Hepatocyte (in vitro differentiated cells): Measurements from ENCODE around the gene LYRM4. TPM values are rescaled to one million over a fixed set of nuclear protein-coding genes. Genes with fewer than 3 reads are reported as not detected.

Source experiments
- DNase-seq: peaks from one replicate; pipeline ENCODE4 v3.0.0-alpha.2; 2016; ENCODE audit warnings: low spot score
- H2AFZ ChIP-seq: fragments of 200-600 bp; sonication (generic); 2 replicates; pipeline ENCODE4 v1.6.0; 2016; ENCODE audit warnings: antibody characterized with exemption, mild to moderate bottlenecking
- H3K27ac ChIP-seq: fragments of 200-600 bp; sonication (generic); 2 replicates; pipeline ENCODE4 v1.5.1; 2016; ENCODE audit warnings: mild to moderate bottlenecking
- H3K27me3 ChIP-seq: fragments of 200-600 bp; sonication (generic); 2 replicates; pipeline ENCODE4 v1.6.1; 2016
- H3K36me3 ChIP-seq: fragments of 200-600 bp; sonication (generic); replicated peaks from 2 replicates; pipeline ENCODE4 v1.5.1; 2016; ENCODE audit warnings: low read depth; ENCODE audit not compliant: insufficient read depth
- H3K4me1 ChIP-seq: fragments of 200-600 bp; sonication (generic); 2 replicates; pipeline ENCODE4 v1.5.1; 2016; ENCODE audit warnings: mild to moderate bottlenecking, moderate library complexity; ENCODE audit not compliant: insufficient read depth
- H3K4me2 ChIP-seq: fragments of 200-600 bp; sonication (generic); 2 replicates; pipeline ENCODE4 v1.6.0; 2016
- H3K4me3 ChIP-seq: fragments of 200-600 bp; sonication (generic); 2 replicates; pipeline ENCODE4 v1.5.1; 2016; ENCODE audit warnings: mild to moderate bottlenecking
- H3K79me2 ChIP-seq: fragments of 200-600 bp; sonication (generic); 2 replicates; pipeline ENCODE4 v1.6.0; 2017; ENCODE audit warnings: mild to moderate bottlenecking
- H3K9me2 ChIP-seq: fragments of 200-600 bp; sonication (generic); replicated peaks from 2 replicates; pipeline ENCODE4 v1.6.0; 2017; ENCODE audit warnings: mild to moderate bottlenecking; ENCODE audit not compliant: insufficient read depth
- H3K9me3 ChIP-seq: fragments of 200-600 bp; sonication (generic); 2 replicates; pipeline ENCODE4 v1.5.1; 2016; ENCODE audit warnings: low read depth, mild to moderate bottlenecking
- H4K20me1 ChIP-seq: fragments of 200-600 bp; sonication (generic); 2 replicates; pipeline ENCODE4 v1.6.0; 2016; ENCODE audit warnings: mild to moderate bottlenecking; ENCODE audit not compliant: insufficient read depth, poor library complexity, severe bottlenecking
- CTCF ChIP-seq: fragments of 200-600 bp; sonication (generic); IDR thresholded peaks from 2 replicates; pipeline ENCODE4 v1.5.1; 2016; ENCODE audit warnings: antibody characterized with exemption, mild to moderate bottlenecking; ENCODE audit not compliant: poor library complexity
- EZH2 ChIP-seq: fragments of 200-600 bp; sonication (generic); IDR thresholded peaks from 2 replicates; pipeline ENCODE4 v1.6.1; 2016; ENCODE audit warnings: antibody characterized with exemption, mild to moderate bottlenecking, borderline replicate concordance
- EZH2phosphoT487 ChIP-seq: fragments of 200-600 bp; sonication (generic); IDR thresholded peaks from one replicate; pipeline ENCODE4 v1.6.1; 2018; ENCODE audit warnings: antibody characterized with exemption, mild to moderate bottlenecking, low read depth, moderate library complexity; ENCODE audit not compliant: unreplicated experiment, severe bottlenecking
- WGBS: methylation state at CpG from one replicate; pipeline ENCODE4 v1.1.6; 2016; ENCODE audit warnings: low lambda C conversion rate; ENCODE audit errors: missing lambda C conversion rate; 5-methylcytosine and 5-hydroxymethylcytosine counted together
- polyA plus RNA-seq: library from polyadenylated mRNA; unstranded; fragments of >200 nt; fragmentation: Nextera tagmentation; extraction: Ambion mirVana; gene quantifications from 2 replicates; pipeline ENCODE4 v1.2.1, GENCODE V29; 2016
- total RNA-seq: library from RNA; depleted of rRNA; stranded (reverse); fragments of >200 nt; gene quantifications from 2 replicates; pipeline ENCODE4 v1.2.3, GENCODE V29; 2014

Gene LYRM4
- total and polyA plus RNA-seq, 2 experiments from 2014 or later = 20.5 to 22.9 TPM

GRCh38 chr6:5305968-5306626 lies 45.3 kb upstream of the LYRM4 start:
- Histone ChIP-seq H3K27me3 (no peaks in the 10 kb centered on the region), H3K9me2 (no peaks in the 10 kb centered on the region), H3K4me3 (no peak overlapping the region), H3K4me1 (peaks cover 12% of the 10 kb centered on the region), H3K4me2 (peak overlapping the region; percentile 26), H3K79me2 (peaks cover 21% of the 10 kb centered on the region), H3K9me3 (no peaks in the 10 kb centered on the region), H2AFZ (no peak overlapping the region), H3K36me3 (no peaks in the 10 kb centered on the region), H3K27ac (peak overlapping the region; percentile 11), H4K20me1 (no peaks in the 10 kb centered on the region)
- WGBS = 32% methylated on average over 5 of the region's 5 CpGs
- DNase-seq = peak; percentile 12
- no peak for TF ChIP-seq EZH2
- TF ChIP-seq CTCF = no peak

DNA sequence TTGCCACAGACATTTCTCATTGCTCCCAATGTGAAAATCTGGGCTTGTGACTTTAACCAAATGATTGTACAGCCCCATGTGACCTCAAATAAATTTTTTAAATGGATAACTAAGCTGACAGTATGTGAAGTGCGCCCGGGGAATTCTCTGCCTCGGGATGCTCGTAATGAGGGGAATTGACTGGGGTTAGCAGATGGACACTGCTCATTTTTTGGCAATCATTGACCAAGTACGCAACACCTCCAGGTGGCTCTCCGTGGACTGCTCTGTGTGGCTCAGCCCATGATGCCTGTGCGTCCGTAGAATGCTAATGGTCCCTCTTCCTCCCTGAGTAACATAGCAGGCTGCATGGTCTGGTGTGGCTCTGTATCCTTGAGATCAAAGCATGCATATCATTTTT lies 42.9 kb upstream of the LYRM4 start:
- no peaks in the 10 kb centered on the region for H3K27me3 ChIP-seq
- no peaks in the 10 kb centered on the region for H3K9me3 ChIP-seq
- 78% methylated on average over 8 of the region's 8 CpGs for WGBS
- no peaks in the 10 kb centered on the region for H3K9me2 ChIP-seq
- H3K4me3 ChIP-seq = no peak overlapping the region
- H3K36me3 ChIP-seq = no peaks in the 10 kb centered on the region
- peaks cover 12% of the 10 kb centered on the region for H3K4me1 ChIP-seq
- H3K4me2 ChIP-seq = peak overlapping the region; percentile 59
- H3K27ac ChIP-seq = no peak overlapping the region
- peaks cover 32% of the 10 kb centered on the region for H3K79me2 ChIP-seq
- no peak overlapping the region for H2AFZ ChIP-seq
- TF ChIP-seq EZH2phosphoT487 = no peak
- no peak for TF ChIP-seq EZH2
- no peak for TF ChIP-seq CTCF
- no peak for DNase-seq
- no peaks in the 10 kb centered on the region for H4K20me1 ChIP-seq

DNA sequence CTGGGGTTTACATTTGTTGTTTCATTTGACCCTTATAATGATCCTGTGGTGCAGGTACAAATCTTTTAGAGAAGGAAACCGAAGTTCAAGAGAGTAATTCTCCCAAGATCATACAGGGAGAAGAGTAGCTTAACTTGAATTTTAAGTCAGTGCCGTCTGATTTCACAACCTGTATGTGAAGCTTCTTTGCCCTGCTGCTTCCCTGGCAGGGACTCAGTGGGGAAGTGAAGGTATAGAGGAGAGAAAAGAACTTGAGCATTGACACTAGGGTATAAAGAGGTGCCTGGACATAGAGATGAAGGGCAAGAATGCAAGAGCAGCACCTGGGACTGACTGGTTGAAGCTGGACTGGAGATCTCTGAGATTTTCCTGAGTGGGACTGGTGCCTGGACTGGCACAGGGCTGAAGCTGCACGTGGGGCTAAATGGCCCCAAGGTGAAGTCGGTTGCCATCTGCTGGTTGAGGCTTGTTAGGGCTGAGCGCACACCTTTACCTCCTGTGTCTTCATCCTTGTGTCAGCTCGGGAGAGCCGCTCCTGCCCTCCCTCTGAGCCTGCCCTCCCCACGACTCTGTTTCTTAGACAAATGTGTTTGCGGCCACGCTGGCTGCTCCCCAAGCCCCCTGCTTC lies 42.4 kb upstream of the LYRM4 start:
- Histone ChIP-seq H3K36me3 (no peaks in the 10 kb centered on the region), H3K4me1 (peaks cover 12% of the 10 kb centered on the region), H2AFZ (no peak overlapping the region), H3K9me2 (no peaks in the 10 kb centered on the region), H3K9me3 (no peaks in the 10 kb centered on the region), H3K4me2 (peak overlapping the region; percentile 59), H3K4me3 (no peak overlapping the region), H3K79me2 (peaks cover 36% of the 10 kb centered on the region), H4K20me1 (no peaks in the 10 kb centered on the region), H3K27me3 (no peaks in the 10 kb centered on the region), H3K27ac (no peak overlapping the region)
- TF ChIP-seq EZH2phosphoT487 (no peak), EZH2 (no peak), CTCF (peak; percentile 55)
- DNase-seq = peak; percentile 80
- WGBS = 49% methylated on average over 10 of the region's 10 CpGs
